HG03280 (cell line): ENCODE data around the gene UNKL.

Experiments used
- ATAC-seq: cut with Tn5 transposase; IDR thresholded peaks from one replicate; pipeline ENCODE4 v1.9.1; 2021; ENCODE audit warnings: mild to moderate bottlenecking, moderate library complexity; ENCODE audit not compliant: unreplicated experiment

Gene UNKL

GRCh38 chr16:1378804-1379303, 35.6 kb downstream of the UNKL start:
- ATAC-seq: peak; percentile 38

- ATAC-seq: no peak
These were observed 36.3 kb downstream of the UNKL start for GRCh38 chr16:1378087-1378803.

GRCh38 chr16:1377406-1378010, 37.0 kb downstream of the UNKL start:
- ATAC-seq: no peak

- ATAC-seq: no peak
These were observed 38.6 kb downstream of the UNKL start for GRCh38 chr16:1375741-1376410.

GRCh38 chr16:1375298-1375640, 39.2 kb downstream of the UNKL start:
- no peak for ATAC-seq

GRCh38 chr16:1374418-1375297, 39.8 kb downstream of the UNKL start:
- no peak for ATAC-seq

- ATAC-seq: no peak
These were observed 42.1 kb downstream of the UNKL start for GRCh38 chr16:1372292-1372950.

- no peak for ATAC-seq
These were observed 43.2 kb downstream of the UNKL start for GRCh38 chr16:1371054-1371978.

GRCh38 chr16:1367486-1368174, 46.9 kb downstream of the UNKL start:
- ATAC-seq: no peak

- no peak for ATAC-seq
These were observed 47.7 kb downstream of the UNKL start for GRCh38 chr16:1366712-1367299.

GRCh38 chr16:1366060-1366711, 48.3 kb downstream of the UNKL start:
- ATAC-seq: no peak

GRCh38 chr16:1364510-1364909, 50.0 kb downstream of the UNKL start:
- no peak for ATAC-seq

- ATAC-seq: no peak
These were observed 50.9 kb downstream of the UNKL start for GRCh38 chr16:1363501-1364041.

- ATAC-seq: no peak
These were observed 51.7 kb downstream of the UNKL start for GRCh38 chr16:1362807-1363206.

- ATAC-seq: no peak
These were observed 52.7 kb downstream of the UNKL start for GRCh38 chr16:1361685-1362360.

- no peak for ATAC-seq
These were observed 56.5 kb downstream of the UNKL start for GRCh38 chr16:1357906-1358566.
